CD4-positive, alpha-beta T cell treated with Interleukin-12 subunit alpha and Interleukin-12 subunit beta, for 1 hour (primary cell): ENCODE results near the gene CCDC188.
"Not testable (repeated sequence)": the region's sequence is repeated elsewhere in the genome, so short reads cannot be mapped to it uniquely, and the experiment has no call there.

Experiments used
- DNase-seq: peaks from one replicate; pipeline ENCODE4 v3.0.0-alpha.2; 2020

The CCDC188 gene

DNA sequence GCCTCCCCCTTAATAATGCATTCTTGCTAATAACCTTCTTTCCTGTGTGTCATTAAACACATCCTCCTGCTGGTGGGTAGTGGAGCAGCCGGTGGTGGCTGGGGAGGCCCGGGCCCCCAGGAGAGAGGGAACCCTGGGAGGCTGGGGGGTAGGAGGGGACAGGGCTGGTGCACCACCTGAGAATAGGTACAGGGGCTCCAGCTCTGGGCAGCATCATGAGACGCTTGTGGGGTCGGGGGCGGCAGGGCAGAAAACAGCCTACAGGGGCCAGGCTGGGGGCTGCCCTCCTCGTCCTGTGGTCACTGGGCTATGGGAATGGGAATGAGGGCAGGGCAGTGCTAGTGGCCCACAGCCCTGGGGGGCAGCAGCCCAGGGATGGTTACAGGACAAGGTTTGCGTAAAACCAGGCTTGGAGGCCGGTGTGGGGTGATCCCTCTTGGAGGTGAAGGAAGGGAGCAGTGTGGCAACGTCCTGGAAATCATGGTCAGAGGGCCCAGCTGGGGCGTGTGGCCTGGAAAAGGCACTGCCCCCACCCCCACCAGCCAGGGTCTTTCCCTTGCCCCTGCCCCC, 18.5 kb upstream of the CCDC188 start:
- DNase-seq: no peak

DNA sequence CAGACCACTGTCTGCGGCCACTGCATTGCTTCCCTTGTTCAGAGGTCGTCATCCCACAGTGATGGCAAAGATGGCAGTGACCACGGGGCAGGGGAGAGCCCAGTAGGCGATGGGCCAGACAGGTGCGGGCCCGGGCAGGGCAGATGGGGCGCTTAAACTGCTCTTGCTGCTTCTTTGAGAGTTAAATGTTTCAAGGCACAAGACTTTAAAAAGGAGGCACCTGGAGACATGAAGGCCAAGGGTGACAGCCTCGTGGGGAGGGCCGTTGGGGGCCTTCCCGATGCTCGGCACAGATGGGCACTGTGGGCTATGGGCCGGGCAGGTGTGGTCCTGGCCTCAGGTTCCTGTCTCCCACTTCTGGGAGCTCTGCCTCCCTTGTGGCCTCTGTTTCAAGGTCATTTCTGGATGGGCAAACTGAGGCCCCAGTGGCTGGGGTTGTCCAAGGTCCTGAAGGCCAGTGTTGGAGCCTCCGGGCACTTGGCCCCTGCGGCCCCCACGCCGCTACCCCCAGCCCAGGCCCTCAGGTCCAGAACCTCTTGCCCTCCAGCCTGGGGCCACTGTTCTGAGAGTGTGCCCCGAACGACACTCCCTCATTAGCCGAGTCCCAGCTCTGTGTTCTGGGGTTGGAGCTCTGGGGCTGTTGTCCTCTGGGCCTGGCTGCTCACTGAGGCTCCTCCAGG, 16.9 kb upstream of the CCDC188 start:
- DNase-seq: no peak

DNA sequence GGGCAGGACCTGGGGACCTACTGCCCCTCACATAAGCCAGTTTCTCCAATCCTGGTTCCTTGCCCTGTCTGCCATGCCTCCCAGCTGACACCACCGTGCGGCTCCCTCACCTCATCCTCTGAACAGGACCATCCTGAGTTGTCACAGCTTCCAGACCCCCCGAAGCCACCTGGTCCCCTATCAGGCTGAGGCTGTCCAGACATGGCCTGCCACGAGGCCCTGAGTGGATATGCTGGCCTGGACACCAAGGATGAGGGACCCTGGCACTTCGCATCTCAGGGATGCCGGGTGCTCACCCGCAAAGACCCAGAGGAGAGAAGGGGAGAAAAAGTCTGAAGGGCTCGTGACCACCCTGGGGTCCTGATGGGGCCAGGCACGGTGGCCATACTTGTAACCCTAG, 15.8 kb upstream of the CCDC188 start:
- DNase-seq: no peak

DNA sequence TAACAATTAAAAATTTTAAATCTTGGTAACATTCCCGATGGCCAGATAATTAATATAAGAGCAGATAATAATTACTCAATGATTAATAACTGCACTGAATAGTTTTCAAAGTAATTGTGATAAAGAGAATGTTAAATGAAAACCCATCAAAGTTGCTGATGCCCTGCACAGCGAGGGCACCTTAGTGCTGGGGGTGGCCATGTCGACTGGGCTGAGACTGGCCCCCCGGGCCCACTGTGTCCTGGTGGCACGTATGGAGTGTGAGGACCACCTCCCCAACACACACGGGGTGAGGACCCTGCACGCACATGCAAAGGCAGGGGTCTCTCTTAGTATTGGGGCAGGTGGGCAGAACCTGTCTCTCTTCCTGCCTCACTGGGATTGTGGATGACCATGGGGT, 15.1 kb upstream of the CCDC188 start:
- DNase-seq: no peak

DNA sequence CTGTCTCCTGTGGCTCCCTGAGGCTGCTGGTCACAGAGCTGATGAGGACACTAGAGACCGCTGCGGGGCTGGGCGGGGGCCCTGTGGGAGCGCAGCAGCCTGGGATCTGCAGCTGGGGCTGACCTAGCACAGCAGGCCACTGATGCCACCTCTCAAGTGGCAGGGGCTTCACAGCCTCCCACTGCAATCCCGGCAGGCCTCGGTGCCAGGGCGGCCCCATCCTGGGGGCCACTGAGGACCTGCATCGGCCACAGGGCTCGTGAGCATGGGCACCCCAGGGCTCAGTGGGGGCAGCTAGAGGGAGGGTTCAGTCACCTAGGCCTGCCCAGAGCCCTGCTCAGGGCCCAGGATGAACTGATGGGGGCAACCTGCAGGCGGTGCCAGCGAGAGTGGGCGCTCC, 14.6 kb upstream of the CCDC188 start:
- no peak for DNase-seq

DNA sequence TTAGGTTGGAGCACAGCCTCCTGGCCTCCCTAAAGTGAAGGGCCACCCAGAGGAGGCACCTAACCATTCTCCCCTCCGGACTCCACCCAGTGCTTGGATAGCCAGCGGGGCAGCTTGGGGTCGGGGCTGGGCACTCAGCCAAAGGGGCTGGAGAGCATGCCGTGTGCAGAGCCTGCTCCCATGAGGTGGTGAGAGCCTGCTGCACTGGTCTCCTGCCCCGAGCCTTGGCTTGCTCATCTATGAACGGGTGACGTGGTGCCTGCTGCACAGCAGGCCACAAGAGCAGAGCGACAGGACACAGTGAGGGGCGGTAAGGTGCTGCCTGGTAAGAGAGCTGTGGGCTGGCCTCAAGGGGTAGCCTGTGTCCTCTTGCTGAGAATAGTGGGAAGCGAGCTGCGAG, 14.0 kb upstream of the CCDC188 start:
- no peak for DNase-seq

DNA sequence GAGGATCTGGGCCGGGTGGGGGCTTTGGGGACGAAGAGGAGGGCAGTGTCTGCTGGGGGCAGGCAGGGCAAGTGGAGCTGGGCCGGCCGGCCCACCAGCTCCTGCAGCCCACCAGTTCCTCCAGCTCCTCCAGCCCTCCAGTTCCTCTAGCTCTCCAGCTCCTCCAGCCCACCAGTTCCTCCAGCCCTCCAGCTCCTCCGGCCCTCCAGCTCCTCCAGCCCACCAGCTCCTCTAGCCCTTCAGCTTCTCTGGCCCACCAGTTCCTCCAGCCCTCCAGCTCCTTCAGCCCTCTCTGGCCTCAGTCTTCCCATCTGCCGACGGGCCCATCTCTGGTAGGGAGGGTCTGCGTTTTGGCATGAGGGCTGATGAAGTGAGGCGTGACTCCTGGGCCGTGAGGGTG, 9.2 kb upstream of the CCDC188 start:
- DNase-seq: no peak

DNA sequence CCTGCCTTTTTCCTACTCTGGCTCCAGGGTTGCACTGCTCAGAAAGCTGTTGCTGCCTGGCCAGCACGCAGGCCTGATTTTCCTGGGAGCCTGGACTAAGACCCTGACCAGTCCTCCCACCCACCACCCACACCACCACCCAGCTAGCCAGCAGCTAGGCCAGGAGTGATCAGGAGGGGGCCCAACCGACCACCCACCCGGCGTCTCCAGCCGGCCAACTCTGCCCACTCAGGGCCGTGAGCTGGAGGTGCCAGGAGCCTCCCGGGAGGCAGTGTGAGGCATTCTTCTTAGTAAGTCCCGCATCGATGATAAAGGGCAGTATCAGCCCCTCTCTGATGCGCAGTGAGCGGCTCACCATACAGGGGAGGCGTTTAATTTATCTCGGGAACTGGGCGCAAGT, 8.7 kb upstream of the CCDC188 start:
- not testable (repeated sequence) for DNase-seq

DNA sequence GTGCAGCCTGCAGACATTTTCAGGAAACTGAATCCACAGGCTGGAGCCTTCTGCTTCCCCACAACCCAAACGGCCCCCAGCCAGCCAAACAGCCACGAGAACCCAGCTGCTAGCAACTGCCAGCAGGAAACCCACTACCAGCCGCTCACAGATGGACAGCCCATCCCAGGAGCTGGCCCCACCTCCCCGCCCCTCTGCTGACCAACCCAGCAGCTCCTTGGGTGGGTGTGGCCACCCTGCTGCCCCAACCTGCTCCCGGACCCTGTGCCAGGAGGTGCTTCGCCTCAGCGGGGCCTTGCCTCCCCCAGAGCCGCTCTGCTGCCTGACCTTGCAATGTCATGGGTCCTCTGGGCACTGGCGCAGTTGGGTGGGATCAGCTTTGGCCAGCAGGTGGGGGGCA, 8.2 kb upstream of the CCDC188 start:
- DNase-seq: no peak

DNA sequence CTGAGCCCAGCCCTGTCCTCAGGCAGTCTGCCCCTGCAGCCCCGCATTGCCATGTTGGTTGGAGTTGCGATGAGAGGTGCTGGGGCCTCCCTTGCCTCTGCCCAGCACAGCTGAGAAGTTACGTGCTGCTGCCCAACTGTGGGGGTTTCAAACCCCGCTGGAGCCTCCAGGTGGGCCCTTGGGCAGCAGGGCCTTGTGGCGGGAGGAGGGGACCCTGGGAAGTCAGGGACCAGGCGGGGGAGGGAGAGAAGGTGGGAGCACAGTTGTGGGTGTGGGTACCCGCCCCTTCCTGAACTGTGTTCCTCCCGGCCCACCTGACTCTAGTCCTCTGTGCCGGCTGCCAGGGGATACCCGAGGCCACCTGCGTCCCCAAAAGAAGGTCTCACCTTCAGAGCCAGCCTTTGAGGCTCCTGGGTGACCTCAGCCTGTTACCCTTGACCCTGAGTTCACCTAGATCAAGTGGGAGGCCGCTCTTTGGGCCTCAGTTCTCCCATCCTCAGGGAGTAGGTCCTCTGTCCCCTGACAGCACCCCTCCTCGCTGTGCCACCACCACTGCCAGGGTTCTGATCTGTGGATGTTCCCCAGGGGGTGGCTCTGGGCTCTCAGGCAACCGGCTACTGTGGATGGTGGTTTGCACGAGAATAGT, 7.7 kb upstream of the CCDC188 start:
- DNase-seq: no peak

DNA sequence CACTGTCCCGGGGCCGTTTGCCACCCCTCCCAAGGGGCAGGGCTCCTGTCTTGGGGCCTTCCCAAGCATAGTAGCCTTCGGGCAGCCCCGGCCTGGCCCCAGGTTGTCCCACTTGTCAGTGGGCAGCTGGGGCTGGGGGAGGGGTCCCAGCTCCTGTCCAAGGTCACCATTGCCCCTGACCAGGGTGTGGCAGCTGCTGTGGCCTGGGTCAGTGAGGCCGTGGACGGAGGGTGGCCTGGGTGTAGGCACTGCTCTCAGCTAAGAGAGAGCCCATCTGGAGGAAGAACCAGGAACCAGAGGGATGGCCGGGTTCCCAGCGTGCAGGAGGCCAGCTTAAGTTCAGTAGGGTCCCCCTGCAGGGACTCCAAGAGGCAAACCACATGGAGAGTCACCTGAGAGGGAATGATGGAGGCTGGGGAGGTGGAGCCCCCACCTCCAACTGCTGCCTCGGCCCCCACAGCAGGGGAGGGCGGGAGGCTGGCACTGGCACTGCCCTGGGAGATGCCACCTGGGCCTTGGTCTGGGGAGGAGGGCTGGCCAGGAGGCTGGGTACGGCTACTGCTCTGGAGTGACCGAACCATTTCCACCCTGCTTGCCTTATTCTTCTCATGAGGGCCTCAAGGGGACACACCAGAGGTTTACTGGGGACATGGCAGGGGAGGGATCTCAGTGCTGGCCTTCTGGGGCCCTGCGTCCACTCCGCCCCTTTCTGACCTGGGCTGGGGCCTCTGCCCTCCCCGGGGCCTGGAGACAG, 6.8 kb upstream of the CCDC188 start:
- no peak for DNase-seq

DNA sequence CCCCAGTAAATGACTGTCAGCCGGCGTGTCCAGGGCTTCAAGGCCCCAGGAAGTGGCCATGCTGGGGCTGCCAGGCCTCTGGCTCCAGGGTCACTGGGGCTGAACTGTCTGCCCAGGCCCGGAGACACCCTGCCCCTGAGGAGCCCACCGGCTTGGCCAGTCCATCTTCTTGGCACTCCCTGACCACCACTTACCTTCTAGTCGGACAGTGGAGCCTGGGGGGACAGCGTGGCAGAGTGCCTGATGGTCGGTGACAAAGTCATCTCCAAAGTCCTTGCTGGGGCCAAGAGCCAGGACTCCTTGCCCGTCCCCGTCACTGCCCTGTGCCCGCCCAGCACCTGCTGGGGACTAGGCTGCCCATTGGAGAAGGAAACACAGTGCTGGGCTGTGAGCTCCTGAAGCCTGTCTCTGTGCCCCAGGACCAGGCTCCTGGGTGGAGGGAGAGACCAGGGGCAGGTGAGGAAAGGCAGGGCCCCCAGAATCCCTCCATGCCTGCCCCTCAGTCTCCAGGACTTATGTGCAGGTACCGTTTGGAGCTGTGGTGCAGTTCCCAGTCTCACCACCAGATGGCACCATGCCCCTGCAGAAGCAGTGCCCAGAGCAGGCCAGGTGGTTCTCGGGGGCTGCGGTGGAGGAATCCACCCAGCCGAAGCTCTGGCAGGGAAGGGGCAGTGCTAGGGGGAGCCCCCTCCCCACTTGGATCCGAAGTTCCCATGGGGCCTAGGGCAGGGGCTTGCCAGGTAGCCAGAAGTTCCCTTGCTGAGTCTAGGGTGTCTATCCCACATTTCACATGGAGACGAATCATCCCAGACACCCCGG, 6.0 kb upstream of the CCDC188 start:
- DNase-seq: peak; percentile 88

DNA sequence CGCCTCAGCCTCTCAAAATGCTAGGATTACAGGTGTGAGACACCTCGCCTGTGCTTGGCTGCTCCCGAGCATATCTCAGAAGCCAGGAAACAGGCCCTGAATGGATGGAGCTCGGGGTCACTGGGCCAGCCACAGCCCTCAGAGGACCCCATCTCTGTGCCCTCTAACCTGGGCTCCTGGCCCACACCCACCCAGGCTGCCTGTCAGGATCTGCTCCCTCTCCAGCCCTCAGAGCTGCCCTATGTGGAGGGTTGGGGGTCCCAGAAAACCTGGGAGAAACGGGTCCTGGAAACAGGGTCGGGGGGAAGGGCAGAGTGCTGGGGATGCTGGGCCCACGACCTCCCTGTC, 5.2 kb upstream of the CCDC188 start:
- DNase-seq: no peak

DNA sequence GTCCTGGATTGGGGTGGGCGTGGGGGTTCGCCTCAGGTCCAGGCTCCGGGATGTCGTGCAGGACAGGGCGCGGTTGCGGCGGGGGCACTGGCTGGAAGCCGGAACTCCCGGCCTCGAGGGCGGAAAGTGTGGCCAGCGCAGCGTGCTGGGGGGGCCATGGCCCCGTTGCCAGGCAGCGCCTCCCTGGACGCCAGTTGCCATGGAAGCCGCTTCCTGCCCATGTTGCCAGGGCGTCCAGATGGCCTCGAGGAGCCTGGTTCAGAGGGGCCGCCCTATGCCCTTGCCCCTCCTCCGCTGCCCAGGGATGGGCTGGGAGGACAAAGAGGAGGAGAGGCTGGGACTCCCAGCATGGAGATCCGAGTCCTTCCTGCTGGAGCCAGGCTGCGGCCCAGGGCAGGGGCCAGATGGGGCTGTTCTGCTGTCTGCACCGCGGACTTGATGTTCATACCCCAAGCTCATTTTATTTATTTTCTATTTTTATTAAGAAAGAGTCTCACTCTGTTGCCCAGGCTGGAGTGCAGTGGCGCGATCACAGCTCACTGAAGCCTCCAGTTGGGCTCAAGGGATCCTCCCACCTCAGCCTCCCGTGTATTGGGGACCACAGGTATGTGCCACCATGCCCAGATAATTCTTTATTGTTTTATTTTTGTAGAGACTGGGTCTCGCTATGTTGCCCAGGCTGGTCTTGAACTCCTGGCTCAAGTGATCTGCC, 4.6 kb upstream of the CCDC188 start:
- peak; percentile 24 for DNase-seq

DNA sequence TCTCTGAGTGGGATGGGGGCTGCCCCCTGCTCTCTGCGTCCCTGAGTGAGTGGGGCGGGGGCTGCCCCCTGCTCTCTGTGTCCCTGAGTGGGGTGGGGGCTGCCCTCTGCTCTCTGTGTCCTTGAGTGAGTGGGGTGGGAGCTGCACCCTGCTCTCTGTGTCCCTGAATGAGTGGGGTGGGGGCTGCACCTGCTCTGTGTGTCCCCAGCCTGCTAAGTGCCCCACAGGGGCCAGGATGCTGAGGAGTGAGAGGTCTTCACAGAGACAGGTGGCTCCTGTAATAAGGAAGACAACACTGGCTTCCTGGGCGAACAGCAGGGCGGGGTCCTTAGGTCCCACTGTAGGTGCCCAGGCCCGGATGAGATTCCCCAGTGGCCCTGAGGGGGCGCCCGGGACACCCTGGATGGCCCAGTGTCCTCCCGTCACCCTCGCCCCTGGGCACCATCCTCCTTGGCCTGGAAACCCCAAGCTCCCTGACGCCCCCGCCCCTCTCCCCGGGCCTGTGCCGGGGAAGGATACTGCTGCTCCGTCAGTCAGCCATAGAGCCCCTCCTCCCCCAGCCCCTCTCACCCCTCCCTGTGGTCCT, 3.8 kb upstream of the CCDC188 start:
- no peak for DNase-seq

DNA sequence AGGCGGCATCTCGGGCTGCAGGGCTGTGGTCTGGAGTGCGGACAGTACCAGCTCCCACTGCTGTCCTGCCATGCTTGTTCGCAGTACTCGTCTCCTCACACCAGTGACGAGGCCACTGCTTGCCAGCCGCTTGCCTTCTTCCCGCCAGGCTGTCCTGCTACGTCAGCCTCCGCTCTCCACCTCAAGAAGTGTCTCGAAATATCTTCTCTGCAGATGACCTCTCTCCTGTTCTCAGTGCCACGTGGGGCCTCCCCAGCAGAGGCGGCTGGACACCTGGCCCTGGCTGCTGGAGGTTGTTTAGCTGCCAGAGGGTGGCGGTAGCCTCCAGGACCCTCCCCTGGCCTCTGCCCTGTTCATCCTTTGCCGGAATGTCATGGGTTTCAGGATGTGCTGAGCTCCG, 3.1 kb upstream of the CCDC188 start:
- DNase-seq: no peak

DNA sequence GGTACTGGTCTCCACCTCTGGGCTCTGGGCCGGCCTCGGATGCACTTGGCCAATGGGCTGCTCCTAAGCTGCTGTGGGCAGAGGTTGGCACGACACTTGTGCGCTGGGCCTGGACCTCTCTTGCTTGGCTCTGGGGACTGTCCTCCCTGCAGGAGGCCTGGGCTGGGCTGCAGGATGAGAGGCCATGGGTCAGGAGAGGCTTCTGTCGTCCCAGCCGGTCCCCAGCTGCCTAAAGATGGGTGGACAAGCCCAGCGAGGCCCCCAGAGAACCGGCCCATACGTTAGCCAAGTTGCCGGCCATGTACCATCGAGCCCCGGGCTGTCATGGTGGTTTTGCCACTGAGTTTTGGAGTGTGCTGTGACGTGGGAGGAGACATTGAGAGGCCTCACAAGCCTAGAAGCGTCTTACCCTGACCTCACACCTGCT, 1.6 kb upstream of the CCDC188 start:
- no peak for DNase-seq

DNA sequence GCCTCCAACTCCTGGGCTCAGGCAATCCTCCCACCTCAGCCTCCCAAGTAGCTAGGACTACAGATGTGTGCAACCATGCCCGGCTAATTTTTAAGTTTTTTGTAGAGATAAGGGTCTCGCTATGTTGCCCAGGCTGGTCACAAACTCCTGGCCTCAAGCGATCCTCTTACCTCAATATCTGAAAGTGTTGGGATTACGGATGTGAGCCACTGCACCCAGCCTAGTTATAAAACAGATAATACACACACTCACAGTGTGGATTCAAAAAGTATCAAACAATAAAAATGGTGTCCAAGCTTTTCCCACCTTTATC, 377 bp upstream of the CCDC188 start:
- no peak for DNase-seq

DNA sequence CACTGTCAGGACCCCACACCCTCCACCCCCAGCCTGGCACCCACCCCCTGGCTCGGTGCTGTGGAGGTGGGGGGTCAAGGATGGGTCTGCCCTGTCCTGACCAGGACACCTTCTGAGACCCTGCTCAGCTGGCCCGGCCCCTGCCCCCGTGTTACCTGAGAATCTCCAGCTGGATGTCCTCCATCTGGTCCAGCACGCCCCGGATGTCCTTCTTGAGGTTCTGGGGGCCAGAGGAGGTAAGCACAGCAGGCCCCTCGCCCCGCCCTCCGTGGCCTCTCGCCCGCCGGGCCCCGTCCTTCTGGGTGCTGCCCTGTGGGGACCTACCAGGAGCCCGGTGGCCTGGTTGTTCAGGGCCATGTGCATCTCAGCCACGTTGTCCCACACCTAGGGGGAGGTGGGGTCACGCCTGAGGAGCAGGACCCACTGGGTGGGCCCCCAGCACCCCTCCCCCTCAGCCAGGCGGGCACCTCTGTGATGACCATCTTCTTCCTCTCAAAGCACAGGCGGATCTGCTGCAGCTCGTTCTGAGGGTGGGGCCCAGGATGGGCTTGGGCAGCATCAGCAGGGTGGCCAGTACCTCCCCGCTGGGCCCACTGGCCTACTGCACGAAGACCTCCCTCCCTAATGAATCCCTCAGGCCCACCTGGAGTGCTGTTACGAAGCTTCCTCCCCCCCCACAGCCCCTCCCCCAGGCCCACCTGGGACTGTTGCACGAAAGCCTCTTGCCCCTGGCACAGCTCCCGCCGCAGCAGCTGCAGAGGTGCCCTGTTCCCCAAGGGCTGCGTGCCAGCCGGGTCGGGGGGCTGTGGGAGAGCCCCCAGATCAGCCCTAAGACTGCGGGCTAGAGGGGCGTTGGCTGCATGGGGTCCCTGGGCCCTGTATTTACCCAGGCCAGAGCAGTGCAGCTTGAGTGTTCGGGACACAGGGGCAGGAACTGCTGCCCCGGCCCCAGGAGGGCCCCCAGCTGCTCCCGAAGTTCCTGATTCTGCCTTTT, 1.3 kb downstream of the CCDC188 start:
- no peak for DNase-seq

DNA sequence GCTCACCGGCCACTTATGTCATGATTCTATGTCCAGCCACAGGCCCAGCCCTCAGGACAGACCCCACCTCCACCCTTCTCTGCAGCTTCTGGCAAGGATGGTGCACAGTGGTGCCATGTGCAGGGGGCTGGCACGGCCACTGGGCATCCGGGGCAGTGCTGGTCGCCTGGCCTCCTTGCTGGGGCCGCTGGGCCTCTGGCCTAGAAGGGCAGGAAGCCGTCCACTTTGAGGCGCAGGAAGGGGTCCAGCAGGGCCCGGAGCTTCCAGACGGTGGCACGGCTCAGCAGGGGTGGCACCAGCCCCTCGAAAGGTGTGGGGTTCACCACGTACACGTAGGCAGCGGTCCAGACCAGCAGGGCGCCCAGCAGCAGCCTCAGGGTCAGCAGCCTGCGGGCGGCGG, 2.4 kb downstream of the CCDC188 start:
- no peak for DNase-seq
